Fibroblast of the aortic adventitia (primary cell): ENCODE measurements around the gene F7. TPM values are rescaled to one million over a fixed set of nuclear protein-coding genes. Genes with fewer than 3 reads are reported as not detected.

Experiments
- DNase-seq: peaks from one replicate; pipeline ENCODE4 v3.0.0-alpha.2; 2010; ENCODE audit warnings: low read depth
- H3K4me3 ChIP-seq: 2 replicates; pipeline ENCODE4 v1.5.1; 2011; ENCODE audit warnings: low read depth, mild to moderate bottlenecking, control low read depth, low read length, moderate library complexity
- total RNA-seq: library from RNA; depleted of rRNA; stranded (reverse); fragments of >200 nt; gene quantifications from 2 replicates; pipeline ENCODE4 v1.2.3, GENCODE V29; 2012; ENCODE audit warnings: low replicate concordance
- TF ChIP-seq, protein P1 (sequence below): IDR thresholded peaks from 2 replicates; pipeline ENCODE4 v1.5.1; 2011; ENCODE audit warnings: mild to moderate bottlenecking, low read length, control low read depth, inconsistent platforms; ENCODE audit not compliant: insufficient read depth

F7 gene
- total RNA-seq, 1 donor: under 0.01 TPM

DNA sequence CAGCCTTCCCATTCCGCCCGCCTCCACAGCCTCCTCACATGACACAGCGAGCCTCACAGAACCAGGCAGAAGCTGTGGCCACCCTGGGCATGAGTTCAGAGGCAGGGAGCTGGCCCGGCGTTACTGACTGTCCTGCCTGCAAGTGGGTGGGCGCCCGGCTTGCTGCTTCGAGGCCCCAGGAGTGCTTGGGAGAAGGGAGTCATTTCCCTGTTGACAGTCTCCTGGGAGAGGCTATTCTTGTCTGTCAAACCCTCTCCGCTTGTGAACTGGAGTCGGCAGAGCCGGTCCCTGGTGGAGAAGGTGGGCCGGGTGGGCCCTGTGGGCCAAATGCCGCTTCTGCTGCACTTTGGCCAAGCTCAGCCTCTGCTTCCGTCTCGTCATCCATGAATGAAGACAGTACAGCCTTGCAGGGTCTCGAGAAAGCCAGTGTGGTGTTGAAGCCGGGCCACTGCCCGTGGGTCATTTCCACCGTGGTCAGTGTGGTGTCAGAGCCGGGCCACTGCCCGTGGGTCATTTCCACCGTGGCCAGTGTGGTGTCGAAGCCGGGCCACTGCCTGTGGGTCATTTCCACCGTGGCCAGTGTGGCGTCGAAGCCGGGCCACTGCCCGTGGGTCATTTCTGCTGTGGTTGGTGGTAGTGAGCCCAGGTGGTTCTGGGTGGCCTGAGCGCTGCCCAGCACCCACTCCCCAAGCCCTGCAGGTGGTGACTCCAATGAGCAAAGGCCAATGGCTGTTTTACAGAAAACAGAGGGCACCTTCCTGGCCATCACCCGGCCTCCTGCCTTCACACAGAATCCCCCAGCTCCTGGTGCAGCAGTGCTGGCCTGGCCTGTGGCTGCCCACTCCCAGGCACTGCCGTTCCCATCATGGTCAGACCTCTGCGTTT is 13.5 kb upstream of the F7 start:
- no peak for DNase-seq
- H3K4me3 ChIP-seq: no peak overlapping the region
- TF ChIP-seq, protein P1, sequence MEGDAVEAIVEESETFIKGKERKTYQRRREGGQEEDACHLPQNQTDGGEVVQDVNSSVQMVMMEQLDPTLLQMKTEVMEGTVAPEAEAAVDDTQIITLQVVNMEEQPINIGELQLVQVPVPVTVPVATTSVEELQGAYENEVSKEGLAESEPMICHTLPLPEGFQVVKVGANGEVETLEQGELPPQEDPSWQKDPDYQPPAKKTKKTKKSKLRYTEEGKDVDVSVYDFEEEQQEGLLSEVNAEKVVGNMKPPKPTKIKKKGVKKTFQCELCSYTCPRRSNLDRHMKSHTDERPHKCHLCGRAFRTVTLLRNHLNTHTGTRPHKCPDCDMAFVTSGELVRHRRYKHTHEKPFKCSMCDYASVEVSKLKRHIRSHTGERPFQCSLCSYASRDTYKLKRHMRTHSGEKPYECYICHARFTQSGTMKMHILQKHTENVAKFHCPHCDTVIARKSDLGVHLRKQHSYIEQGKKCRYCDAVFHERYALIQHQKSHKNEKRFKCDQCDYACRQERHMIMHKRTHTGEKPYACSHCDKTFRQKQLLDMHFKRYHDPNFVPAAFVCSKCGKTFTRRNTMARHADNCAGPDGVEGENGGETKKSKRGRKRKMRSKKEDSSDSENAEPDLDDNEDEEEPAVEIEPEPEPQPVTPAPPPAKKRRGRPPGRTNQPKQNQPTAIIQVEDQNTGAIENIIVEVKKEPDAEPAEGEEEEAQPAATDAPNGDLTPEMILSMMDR: no peak

DNA sequence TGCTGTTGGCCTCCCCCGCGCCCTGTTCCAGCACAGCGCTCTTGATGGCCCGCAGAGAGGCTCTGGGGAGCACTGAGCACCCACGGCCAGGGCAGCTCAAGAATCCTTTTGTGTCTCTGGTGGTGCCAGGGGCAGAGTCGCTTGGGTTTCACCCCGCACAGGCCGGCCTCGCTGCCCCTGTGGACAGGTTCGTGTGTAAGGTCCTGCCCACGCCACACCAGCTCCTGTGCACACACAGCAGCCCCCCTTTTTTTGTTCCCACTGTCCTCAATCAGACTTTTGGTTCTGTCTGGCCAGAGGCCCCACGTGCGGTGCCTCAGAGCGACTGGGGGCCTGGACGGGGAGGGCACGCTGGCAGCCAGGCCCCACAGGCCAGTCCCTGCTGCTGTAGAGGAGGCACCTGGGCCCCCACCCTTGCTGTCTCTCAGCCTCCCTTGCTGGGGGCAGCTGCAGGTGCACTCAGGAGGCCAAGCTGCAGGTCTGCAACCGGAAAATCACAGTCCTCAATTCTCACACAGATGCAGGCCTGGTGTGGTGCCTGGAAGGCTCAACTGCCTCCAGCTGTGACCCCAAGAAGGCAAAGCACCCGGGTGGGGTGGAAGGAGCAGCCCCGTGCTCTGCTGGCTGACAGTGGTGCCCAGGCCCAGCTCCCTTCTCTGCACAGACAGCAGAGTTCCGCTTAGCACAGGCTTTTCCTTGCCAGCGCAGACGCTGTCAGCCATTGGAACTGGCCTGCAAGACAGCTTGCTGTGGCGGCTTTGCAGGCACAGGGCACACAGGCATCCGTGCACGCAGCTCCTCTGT is 12.6 kb upstream of the F7 start:
- H3K4me3 ChIP-seq: no peak overlapping the region
- DNase-seq: no peak

DNA sequence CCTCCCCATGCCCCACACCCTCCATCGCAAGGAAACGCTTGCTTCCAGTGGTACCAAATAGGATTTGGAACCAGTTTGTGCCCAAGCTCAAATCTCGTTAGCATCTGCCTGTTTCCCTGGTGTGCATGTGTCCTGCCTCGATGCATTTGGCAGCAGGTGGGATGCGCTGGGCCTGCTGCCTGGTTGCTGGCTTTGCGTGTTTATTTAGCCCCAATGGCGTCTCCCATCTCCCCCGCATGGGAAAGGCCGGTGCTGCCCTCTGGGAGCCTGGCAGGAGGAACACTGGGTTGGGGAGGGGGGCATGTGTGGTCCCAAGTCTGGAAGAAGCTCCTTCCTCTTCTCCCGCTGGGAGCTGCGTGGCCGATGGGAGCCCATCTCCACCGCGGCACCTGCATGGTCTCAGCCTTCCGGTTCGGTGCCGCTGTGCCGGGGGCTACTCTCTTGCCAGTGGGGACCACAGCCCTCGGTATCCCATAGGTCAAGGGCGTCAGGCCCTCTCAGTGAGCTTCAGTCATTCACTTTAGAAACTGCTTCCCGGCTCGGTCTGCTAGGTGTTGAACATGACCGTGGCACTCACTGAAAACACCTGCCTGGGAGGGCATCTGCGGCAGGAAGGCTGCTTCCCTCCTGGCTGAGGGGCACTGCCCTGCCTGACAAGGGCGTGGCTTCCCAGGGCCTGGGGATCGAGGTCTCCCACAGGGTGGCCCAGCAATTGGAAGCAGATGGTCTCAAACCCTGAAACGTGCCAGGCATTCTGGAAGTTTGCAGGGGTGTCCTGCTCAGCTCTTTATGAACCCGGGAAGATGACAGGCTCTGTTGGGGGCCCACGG is 11.8 kb upstream of the F7 start:
- TF ChIP-seq, protein P1: no peak
- no peak for DNase-seq
- no peak overlapping the region for H3K4me3 ChIP-seq

More for the DNA sequence above, 12.6 kb upstream of the F7 start:
- TF ChIP-seq, protein P1: no peak

DNA sequence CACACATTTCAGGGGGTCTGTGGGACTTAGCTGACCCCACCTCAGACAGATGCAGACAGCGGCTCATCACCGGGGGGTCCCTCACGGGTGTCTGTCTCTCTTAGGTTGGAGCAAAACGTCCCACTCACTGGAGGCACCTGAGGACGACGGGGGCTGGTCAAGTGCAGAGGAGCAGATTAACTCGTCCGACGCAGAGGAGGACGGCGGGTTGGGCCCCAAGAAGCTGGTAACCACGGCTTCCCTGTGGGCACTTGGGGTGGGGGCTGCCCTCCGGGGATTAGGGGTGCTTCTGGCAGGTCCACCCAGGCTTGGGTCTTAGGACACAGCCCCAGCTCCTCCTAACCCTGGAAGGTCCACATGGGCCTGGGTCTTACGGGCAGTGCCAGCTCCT is 11.2 kb upstream of the F7 start:
- H3K4me3 ChIP-seq: no peak overlapping the region
- TF ChIP-seq, protein P1: no peak
- DNase-seq: no peak

DNA sequence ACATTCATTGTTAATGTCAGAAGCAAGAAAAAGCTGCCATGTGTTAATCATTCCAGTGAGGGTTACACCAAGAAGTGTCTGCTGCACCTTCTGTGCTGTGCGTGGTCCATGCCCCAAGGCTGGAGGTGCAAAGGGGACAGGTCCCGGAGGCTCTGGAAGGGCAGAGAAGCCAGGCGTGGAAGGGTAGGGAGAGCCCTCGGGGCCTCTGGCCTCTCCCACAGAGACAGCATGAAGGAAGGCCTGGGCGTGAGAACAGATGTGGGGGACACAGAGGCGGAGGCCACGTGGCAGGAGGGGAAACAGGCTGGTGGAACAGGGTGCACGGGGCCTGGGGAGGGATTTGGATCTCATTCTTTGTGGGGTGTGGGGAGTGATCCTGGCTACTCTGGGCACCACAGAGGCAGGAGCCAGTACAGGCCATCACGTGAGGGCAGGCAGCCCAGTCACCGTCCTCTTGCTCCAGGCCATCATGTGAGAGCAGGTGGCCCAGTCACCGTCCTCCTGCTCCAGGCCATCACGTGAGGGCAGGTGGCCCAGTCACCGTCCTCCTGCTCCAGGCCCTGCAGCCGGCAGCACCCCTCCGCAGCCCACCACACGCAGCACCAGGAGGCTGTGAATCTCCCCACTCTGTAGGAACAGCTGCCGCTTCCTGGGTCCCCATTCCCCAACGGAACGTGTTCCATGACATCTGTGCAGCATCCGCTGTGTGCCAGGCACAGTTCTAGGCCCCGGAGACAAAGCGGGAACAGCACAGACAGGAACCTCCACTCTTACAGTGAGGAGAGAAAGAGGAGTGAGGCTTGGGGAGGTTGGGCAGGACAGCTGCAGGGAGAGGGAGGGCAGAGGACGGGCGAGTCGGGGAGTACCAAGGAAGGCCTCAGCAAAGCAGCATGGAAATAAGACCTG is 10.2 kb upstream of the F7 start:
- DNase-seq: no peak
- H3K4me3 ChIP-seq: no peak overlapping the region
- TF ChIP-seq, protein P1: no peak
